Activated effector memory CD4-positive, alpha-beta T cell treated with anti-CD3 and anti-CD28 coated beads, Interleukin-2, amount 50 U/mL, for 16 hours (primary cell): ENCODE results near the gene LIMCH1.

Source experiments
- DNase-seq: peaks from one replicate; pipeline ENCODE4 v3.0.0-alpha.2; 2020

Gene LIMCH1

GRCh38 chr4:41530741-41531140, 7.2 kb upstream of the LIMCH1 start:
- DNase-seq, result no peak

GRCh38 chr4:41532336-41532735, 5.6 kb upstream of the LIMCH1 start:
- no peak for DNase-seq

GRCh38 chr4:41532882-41533281, 5.1 kb upstream of the LIMCH1 start:
- DNase-seq, result no peak

GRCh38 chr4:41533680-41534079, 4.3 kb upstream of the LIMCH1 start:
- DNase-seq, result no peak

GRCh38 chr4:41534404-41534803, 3.6 kb upstream of the LIMCH1 start:
- DNase-seq, result no peak

- DNase-seq, result no peak
These were observed 2.0 kb upstream of the LIMCH1 start for GRCh38 chr4:41535911-41536371.

- DNase-seq, result no peak
These were observed 566 bp upstream of the LIMCH1 start for GRCh38 chr4:41537292-41537890.

GRCh38 chr4:41538887-41539498, 1.0 kb downstream of the LIMCH1 start:
- no peak for DNase-seq

- DNase-seq, result no peak
These were observed 1.8 kb downstream of the LIMCH1 start for GRCh38 chr4:41539711-41540110.

GRCh38 chr4:41540687-41541086, 2.7 kb downstream of the LIMCH1 start:
- no peak for DNase-seq

GRCh38 chr4:41541687-41542094, 3.7 kb downstream of the LIMCH1 start:
- DNase-seq, result no peak

GRCh38 chr4:41542526-41543275, 4.7 kb downstream of the LIMCH1 start:
- DNase-seq, result no peak

- no peak for DNase-seq
These were observed 7.3 kb downstream of the LIMCH1 start for GRCh38 chr4:41545238-41545637.

GRCh38 chr4:41546638-41547037, 8.7 kb downstream of the LIMCH1 start:
- no peak for DNase-seq

- DNase-seq, result no peak
These were observed 10.4 kb downstream of the LIMCH1 start for GRCh38 chr4:41548305-41548880.

GRCh38 chr4:41549478-41549877, 11.5 kb downstream of the LIMCH1 start:
- DNase-seq, result no peak

GRCh38 chr4:41550308-41550707, 12.4 kb downstream of the LIMCH1 start:
- DNase-seq, result no peak

GRCh38 chr4:41551536-41551935, 13.6 kb downstream of the LIMCH1 start:
- DNase-seq, result no peak

GRCh38 chr4:41554905-41555304, 16.9 kb downstream of the LIMCH1 start:
- DNase-seq, result no peak

- no peak for DNase-seq
These were observed 18.6 kb downstream of the LIMCH1 start for GRCh38 chr4:41556526-41556925.

GRCh38 chr4:41559940-41560516, 22.1 kb downstream of the LIMCH1 start:
- no peak for DNase-seq

GRCh38 chr4:41561244-41561643, 23.3 kb downstream of the LIMCH1 start:
- DNase-seq, result no peak

GRCh38 chr4:41567186-41567585, 29.2 kb downstream of the LIMCH1 start:
- DNase-seq, result no peak
